ENCODE results near the gene TMEM132E.

TMEM132E gene

GRCh38 chr17:34606763-34607162 is 27.4 kb downstream of the TMEM132E start:
- no peak overlapping the region for H3K4me2 ChIP-seq (ENCODE audit: low read length)
- H3K36me3 ChIP-seq (ENCODE audit: insufficient read depth, low read length) = no peaks in the 10 kb centered on the region
- no peaks in the 10 kb centered on the region for H3K9me2 ChIP-seq (ENCODE audit: low read depth, low read length)
- H3K27ac ChIP-seq (ENCODE audit: low read depth, low read length, poor library complexity, severe bottlenecking) = no peak overlapping the region
- no peaks in the 10 kb centered on the region for H3K27me3 ChIP-seq (ENCODE audit: insufficient read depth, low read length)
- no peaks in the 10 kb centered on the region for H3K9me3 ChIP-seq (ENCODE audit: low read length)
- no peak overlapping the region for H3K4me3 ChIP-seq (ENCODE audit: low read depth, low read length, poor library complexity, severe bottlenecking)
- H3F3A ChIP-seq (ENCODE audit: insufficient read depth, low read length) = no peaks in the 10 kb centered on the region
- no peak for TF ChIP-seq EZH2 (IDR thresholded peaks at IDR 0.05; ENCODE audit: borderline replicate concordance, low read length)
- TF ChIP-seq CTCF (IDR thresholded peaks at IDR 0.05; ENCODE audit: low read length) = no peak
- H4K20me1 ChIP-seq (ENCODE audit: insufficient read depth, low read length) = no peaks in the 10 kb centered on the region
- H2AFZ ChIP-seq (ENCODE audit: low read length) = no peak overlapping the region
- no peak overlapping the region for H3K9ac ChIP-seq (ENCODE audit: low read length)
- H3K4me1 ChIP-seq (ENCODE audit: insufficient read depth, low read length, severe bottlenecking) = no peaks in the 10 kb centered on the region
- H3K79me2 ChIP-seq (ENCODE audit: insufficient read depth, low read length) = no peaks in the 10 kb centered on the region

GRCh38 chr17:34607917-34608316 is 28.5 kb downstream of the TMEM132E start:
- Histone ChIP-seq H2AFZ (ENCODE audit: low read length) (no peak overlapping the region), H3K27ac (ENCODE audit: low read depth, low read length, poor library complexity, severe bottlenecking) (no peak overlapping the region), H3K36me3 (ENCODE audit: insufficient read depth, low read length) (no peaks in the 10 kb centered on the region), H3K27me3 (ENCODE audit: insufficient read depth, low read length) (no peaks in the 10 kb centered on the region), H3K4me3 (ENCODE audit: low read depth, low read length, poor library complexity, severe bottlenecking) (no peak overlapping the region), H3K4me1 (ENCODE audit: insufficient read depth, low read length, severe bottlenecking) (no peaks in the 10 kb centered on the region), H3K79me2 (ENCODE audit: insufficient read depth, low read length) (no peaks in the 10 kb centered on the region), H3K9ac (ENCODE audit: low read length) (no peak overlapping the region), H3K9me2 (ENCODE audit: low read depth, low read length) (no peaks in the 10 kb centered on the region), H3K9me3 (ENCODE audit: low read length) (no peaks in the 10 kb centered on the region), H3F3A (ENCODE audit: insufficient read depth, low read length) (no peaks in the 10 kb centered on the region), H4K20me1 (ENCODE audit: insufficient read depth, low read length) (no peaks in the 10 kb centered on the region), H3K4me2 (ENCODE audit: low read length) (no peak overlapping the region)
- TF ChIP-seq CTCF (IDR thresholded peaks at IDR 0.05; ENCODE audit: low read length) = no peak
- no peak for TF ChIP-seq EZH2 (IDR thresholded peaks at IDR 0.05; ENCODE audit: borderline replicate concordance, low read length)

DNA sequence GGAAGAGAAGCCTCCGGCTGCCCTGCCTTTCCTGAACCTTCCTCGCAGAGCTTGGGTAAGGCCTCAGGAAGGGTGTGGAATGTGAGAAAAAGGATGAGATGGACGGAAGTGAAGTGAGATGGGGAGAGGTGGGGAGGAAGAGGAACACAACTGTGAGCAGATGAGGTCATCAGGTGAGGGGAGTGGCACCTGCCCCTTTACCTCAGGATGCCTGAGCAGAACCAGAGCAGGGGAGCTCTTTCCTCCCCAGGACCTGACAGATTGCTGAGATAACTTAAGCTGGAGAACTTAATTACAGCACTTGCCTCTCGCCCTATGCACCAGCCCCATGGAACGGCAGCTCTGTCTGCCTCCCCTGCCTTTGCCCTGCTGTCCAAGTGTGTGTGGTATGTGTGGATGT is 29.8 kb downstream of the TMEM132E start:
- Histone ChIP-seq H3K4me2 (ENCODE audit: low read length) (no peak overlapping the region), H3K27me3 (ENCODE audit: insufficient read depth, low read length) (no peaks in the 10 kb centered on the region), H3K4me1 (ENCODE audit: insufficient read depth, low read length, severe bottlenecking) (no peaks in the 10 kb centered on the region), H2AFZ (ENCODE audit: low read length) (no peak overlapping the region), H3K27ac (ENCODE audit: low read depth, low read length, poor library complexity, severe bottlenecking) (no peak overlapping the region), H3K79me2 (ENCODE audit: insufficient read depth, low read length) (no peaks in the 10 kb centered on the region), H3K9me2 (ENCODE audit: low read depth, low read length) (no peaks in the 10 kb centered on the region), H3K36me3 (ENCODE audit: insufficient read depth, low read length) (no peaks in the 10 kb centered on the region), H3K9ac (ENCODE audit: low read length) (no peak overlapping the region), H4K20me1 (ENCODE audit: insufficient read depth, low read length) (no peaks in the 10 kb centered on the region), H3K4me3 (ENCODE audit: low read depth, low read length, poor library complexity, severe bottlenecking) (no peak overlapping the region), H3F3A (ENCODE audit: insufficient read depth, low read length) (no peaks in the 10 kb centered on the region), H3K9me3 (ENCODE audit: low read length) (no peaks in the 10 kb centered on the region)
- TF ChIP-seq CTCF (IDR thresholded peaks at IDR 0.05; ENCODE audit: low read length) (no peak), EZH2 (IDR thresholded peaks at IDR 0.05; ENCODE audit: borderline replicate concordance, low read length) (no peak)
